ENCODE data around the gene VPS54.
A peak's percentile ranks its signal among the peaks of the same experiment; 100 is the strongest.
"Not testable (repeated sequence)": the region's sequence is repeated elsewhere in the genome, so short reads cannot be mapped to it uniquely, and the experiment has no call there.

Gene VPS54

GRCh38 chr2:63866009-63866709 is 153.1 kb downstream of the VPS54 start:
- no peak for DNase-seq

- no peak for DNase-seq
Observed at GRCh38 chr2:63865159-63865799, 153.9 kb downstream of the VPS54 start.

GRCh38 chr2:63863707-63864106 is 155.5 kb downstream of the VPS54 start:
- DNase-seq: no peak

GRCh38 chr2:63862806-63863205 is 156.4 kb downstream of the VPS54 start:
- DNase-seq: no peak

- peak; percentile 75 for DNase-seq
Observed at GRCh38 chr2:63861220-63861822, 157.9 kb downstream of the VPS54 start.

- no peak for DNase-seq
Observed at GRCh38 chr2:63858291-63858690, 160.9 kb downstream of the VPS54 start.

- DNase-seq: peak; percentile 70
Observed at GRCh38 chr2:63856303-63856603, 163.0 kb downstream of the VPS54 start.

- peak; percentile 13 for DNase-seq
Observed at GRCh38 chr2:63855418-63856302, 163.6 kb downstream of the VPS54 start.

GRCh38 chr2:63853527-63854310 is 165.5 kb downstream of the VPS54 start:
- no peak for DNase-seq

GRCh38 chr2:63851691-63852311 is 167.4 kb downstream of the VPS54 start:
- no peak for DNase-seq

- DNase-seq: no peak
Observed at GRCh38 chr2:63850649-63851048, 168.6 kb downstream of the VPS54 start.

GRCh38 chr2:63850204-63850571 is 169.0 kb downstream of the VPS54 start:
- no peak for DNase-seq

GRCh38 chr2:63849381-63850203 is 169.6 kb downstream of the VPS54 start:
- no peak for DNase-seq

GRCh38 chr2:63847571-63847970 is 171.7 kb downstream of the VPS54 start:
- DNase-seq: not testable (repeated sequence)

- no peak for DNase-seq
Observed at GRCh38 chr2:63846487-63846886, 172.7 kb downstream of the VPS54 start.

- DNase-seq: no peak
Observed at GRCh38 chr2:63845866-63846265, 173.4 kb downstream of the VPS54 start.

GRCh38 chr2:63844616-63845015 is 174.6 kb downstream of the VPS54 start:
- no peak for DNase-seq

- no peak for DNase-seq
Observed at GRCh38 chr2:63843791-63844190, 175.4 kb downstream of the VPS54 start.

- no peak for DNase-seq
Observed at GRCh38 chr2:63843093-63843492, 176.1 kb downstream of the VPS54 start.

GRCh38 chr2:63842149-63843061 is 176.8 kb downstream of the VPS54 start:
- peak; percentile 7 for DNase-seq
